Cerebellar cortex (tissue), 1 donor: ENCODE data around the gene ABHD2.
"Not testable (repeated sequence)": the region's sequence is repeated elsewhere in the genome, so short reads cannot be mapped to it uniquely, and the experiment has no call there.

Experiments used
- DNase-seq: peaks from one replicate; pipeline ENCODE4 v3.0.0-alpha.2; 2015; ENCODE audit warnings: low spot score

ABHD2 gene

DNA sequence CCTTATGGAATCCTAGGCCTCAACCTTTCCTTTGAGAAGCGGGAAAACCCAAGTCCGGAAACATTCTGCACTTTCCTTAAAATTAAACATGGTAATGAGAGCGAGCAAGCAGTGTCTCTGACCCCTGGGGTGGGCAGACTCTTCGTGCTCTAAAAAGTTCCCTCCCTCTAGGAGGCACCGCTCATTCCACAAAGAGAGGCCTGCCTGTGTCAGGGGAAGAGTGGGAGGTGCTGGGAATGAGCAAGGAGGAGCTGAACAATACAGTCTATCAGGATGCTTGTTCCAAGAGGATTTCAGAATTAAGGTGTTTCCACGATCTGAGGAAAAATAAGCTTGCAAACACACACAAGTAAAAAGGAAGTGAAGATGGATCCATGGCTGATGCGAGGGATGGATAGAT, 139.2 kb downstream of the ABHD2 start:
- DNase-seq, result no peak

DNA sequence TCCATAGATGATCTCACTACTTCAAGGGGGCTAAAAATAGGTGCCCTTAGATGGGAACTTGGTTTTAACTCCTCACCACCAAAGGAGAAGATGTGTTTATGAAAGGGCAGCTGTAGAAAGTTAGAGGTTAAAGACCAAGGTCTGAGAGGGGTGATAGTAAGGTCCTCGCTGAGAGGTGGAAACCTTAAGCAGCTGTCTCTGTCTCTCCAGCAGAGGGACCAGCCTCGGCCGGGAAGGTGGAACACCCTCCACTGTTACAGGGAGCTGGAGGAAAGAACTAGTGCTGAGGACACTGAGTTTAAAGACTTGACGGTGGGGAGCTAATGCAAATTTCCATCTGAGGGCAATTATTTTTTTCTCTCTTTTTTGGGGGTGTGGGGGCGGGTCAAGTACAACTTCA, 142.0 kb downstream of the ABHD2 start:
- DNase-seq, result no peak

DNA sequence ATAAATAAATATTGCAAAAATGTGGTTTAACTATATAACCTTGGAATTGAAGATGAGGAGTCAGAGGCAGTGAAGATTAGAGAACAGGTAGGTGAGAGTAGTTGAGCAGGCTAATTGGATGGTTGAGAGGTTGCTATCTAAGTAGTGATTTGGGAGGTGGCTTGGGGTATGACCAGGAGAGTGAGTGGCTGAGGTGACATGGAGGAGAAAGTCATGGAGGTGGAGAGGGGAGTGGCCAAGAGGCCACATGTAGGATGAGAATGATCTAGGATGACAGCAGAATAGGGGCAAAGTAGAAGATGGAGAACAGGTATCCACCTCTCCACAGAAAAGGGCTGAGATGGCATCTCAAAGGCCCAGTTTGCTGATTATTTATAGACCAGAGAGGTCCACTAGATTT, 143.6 kb downstream of the ABHD2 start:
- DNase-seq, result no peak

DNA sequence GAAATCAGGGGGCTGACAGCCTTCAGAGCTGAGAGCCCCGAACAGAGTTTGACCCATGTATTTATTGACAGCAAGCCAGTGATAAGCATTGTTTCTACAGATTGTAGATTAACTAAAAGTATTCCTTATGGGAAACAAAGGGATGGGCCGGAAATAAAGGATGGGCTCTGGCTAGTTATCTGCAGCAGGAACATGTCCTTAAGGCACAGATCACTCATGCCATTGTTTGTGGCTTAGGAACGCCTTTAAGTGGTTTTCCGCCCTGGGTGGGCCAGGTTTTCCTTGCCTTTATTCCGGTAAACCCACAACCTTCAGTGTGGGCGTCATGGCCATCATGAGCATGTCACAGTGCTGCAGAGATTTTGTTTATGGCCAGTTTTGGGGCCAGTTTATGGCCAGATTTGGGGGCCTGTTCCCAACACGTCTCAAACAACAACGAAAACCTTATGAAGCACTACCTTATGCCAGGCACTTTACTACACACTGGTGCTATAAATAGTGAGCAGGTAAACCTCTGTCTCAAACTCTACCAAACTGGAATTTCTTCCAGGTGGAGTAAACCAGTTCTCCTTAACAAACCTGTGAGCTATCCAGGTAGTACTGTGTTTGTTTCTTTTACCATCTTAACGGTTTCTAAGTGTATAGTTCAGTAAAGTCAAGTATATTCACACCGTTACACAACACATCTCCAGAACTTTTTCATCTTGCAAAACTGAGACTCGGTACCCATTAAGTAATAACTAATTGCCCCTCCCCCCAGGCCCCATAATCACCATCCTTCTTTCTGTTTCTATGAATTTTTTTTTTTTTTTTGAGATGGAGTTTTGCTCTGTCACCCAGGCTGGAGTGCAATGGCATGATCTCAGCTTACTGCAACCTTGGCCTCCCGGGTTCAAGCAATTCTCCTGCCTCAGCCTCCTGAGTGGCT, 151.9 kb downstream of the ABHD2 start:
- not testable (repeated sequence) for DNase-seq

GRCh38 chr15:89243046-89243690, 154.9 kb downstream of the ABHD2 start:
- no peak for DNase-seq

GRCh38 chr15:89243691-89244573, 155.7 kb downstream of the ABHD2 start, which contains the start of gene FANCI:
TSS of gene FANCI (plus strand) at chr15:89243979. CDS start at chr15:89247648, 3,669 bp downstream.
- DNase-seq, result peak; percentile 93

GRCh38 chr15:89244574-89244903, 156.3 kb downstream of the ABHD2 start:
- no peak for DNase-seq

DNA sequence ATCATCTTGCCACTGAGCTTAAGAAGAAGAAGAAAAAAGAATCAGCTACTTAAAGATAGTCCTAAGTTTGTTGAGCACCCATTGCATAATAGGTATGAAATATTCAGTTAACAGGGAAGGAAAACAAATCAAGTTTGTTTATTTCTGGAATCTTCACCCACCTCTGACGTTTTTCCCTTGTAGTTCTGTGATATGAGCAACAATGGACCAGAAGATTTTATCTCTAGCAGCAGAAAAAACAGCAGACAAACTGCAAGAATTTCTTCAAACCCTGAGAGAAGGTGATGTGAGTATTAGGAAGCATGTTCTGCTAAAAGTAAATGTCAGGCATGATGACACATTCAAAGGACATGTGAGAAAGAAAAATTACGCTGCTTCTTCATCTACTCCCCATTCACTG, 159.2 kb downstream of the ABHD2 start:
- DNase-seq, result no peak

GRCh38 chr15:89248584-89248983, 160.3 kb downstream of the ABHD2 start:
- DNase-seq, result no peak

- DNase-seq, result not testable (repeated sequence)
Measured at GRCh38 chr15:89250142-89250541, 161.9 kb downstream of the ABHD2 start.
